Spleen (tissue), 11 donors: Measurements from ENCODE around the gene AFAP1L2. TPM values are rescaled to one million over a fixed set of nuclear protein-coding genes. Genes with fewer than 3 reads are reported as not detected.

ENCODE experiments used
- DNase-seq: peaks from one replicate; pipeline ENCODE4 v3.0.0-alpha.2; 2020
- H3K27ac ChIP-seq, 8 donors: fragments of 200-600 bp; sonication (generic) in 7 of 8; 1 replicate in 4 of 8; 2 replicates in 4 of 8; pipeline versions ENCODE4 v1.5.0 to v1.8.0; 2016 to 2021; ENCODE audit warnings: inconsistent platforms in 4 of 8, mild to moderate bottlenecking in 4 of 8, moderate library complexity in 1 of 8
- H3K27me3 ChIP-seq, 7 donors: fragments of 200-600 bp; sonication (generic) in 6 of 7; replicated peaks in 1 of 7; 1 replicate in 4 of 7; 2 replicates in 3 of 7; pipeline versions ENCODE4 v1.5.0 to v1.8.0; 2016 to 2021; ENCODE audit warnings: inconsistent platforms in 3 of 7, mild to moderate bottlenecking in 1 of 7
- H3K36me3 ChIP-seq, 6 donors: fragments of 200-600 bp; sonication (generic) in 5 of 6; 1 replicate in 4 of 6; 2 replicates in 2 of 6; pipeline versions ENCODE4 v1.5.0 to v1.8.0; 2016 to 2021; ENCODE audit warnings: inconsistent platforms in 2 of 6
- H3K4me1 ChIP-seq, 6 donors: fragments of 200-600 bp; sonication (generic) in 5 of 6; 1 replicate in 3 of 6; 2 replicates in 3 of 6; pipeline versions ENCODE4 v1.5.0 to v1.8.0; 2016 to 2021; ENCODE audit warnings: inconsistent platforms in 3 of 6
- H3K4me3 ChIP-seq, 8 donors: fragments of 200-600 bp; sonication (generic) in 7 of 8; 1 replicate in 4 of 8; 2 replicates in 4 of 8; pipeline versions ENCODE4 v1.5.0 to v1.8.0; 2016 to 2021; ENCODE audit warnings: inconsistent platforms in 4 of 8, mild to moderate bottlenecking in 4 of 8, moderate library complexity in 2 of 8
- H3K9me3 ChIP-seq, 8 donors: fragments of 200-600 bp; sonication (generic) in 7 of 8; 1 replicate in 4 of 8; 2 replicates in 4 of 8; pipeline versions ENCODE4 v1.5.0 to v1.8.0; 2016 to 2021; ENCODE audit warnings: inconsistent platforms in 4 of 8
- POLR2A ChIP-seq, 3 donors: fragments of 450-650 bp; IDR thresholded peaks; one replicate each; pipeline ENCODE4 v1.5.1; 2017; ENCODE audit warnings: antibody characterized with exemption in 3 of 3, mild to moderate bottlenecking in 1 of 3
- POLR2AphosphoS5 ChIP-seq, 3 donors: sonication (generic); formaldehyde crosslinking; IDR thresholded peaks; one replicate each; pipeline ENCODE4 v1.5.1; 2017; ENCODE audit warnings: antibody characterized with exemption in 3 of 3
- WGBS, 5 donors: extraction: QIAGEN DNeasy Blood & Tissue Kit in 3 of 5; methylation state at CpG; one replicate each; pipeline versions ENCODE4 v1.1.5 to v1.1.7; 2013 to 2018; 5-methylcytosine and 5-hydroxymethylcytosine counted together
- intact Hi-C: fragments of 100-400 bp; cut with DNase I; formaldehyde crosslinking; loops from one replicate; pipeline ENCODE4 v1.15.0; 2023; ENCODE audit warnings: low total_unique reads
- polyA plus RNA-seq, 3 donors: library from polyadenylated mRNA; stranded (reverse); fragments of 200-250 nt; gene quantifications; one replicate each; pipeline ENCODE4 v1.2.1, GENCODE V29; 2013
- total RNA-seq, 7 donors: library from RNA; depleted of rRNA in 3 of 7; stranded (reverse); fragments of >200 nt in 3 of 7; fragmentation: NEBNext Ultra II Directional in 4 of 7; extraction: Animal tissue kit (Norgen Biotek cat#: 25700) in 4 of 7; gene quantifications; one replicate each; pipeline versions ENCODE4 v1.1.0 to v1.2.1, GENCODE V29; 2016 to 2021
- TF ChIP-seq, protein P1 (sequence below), 11 experiments: fragments of 200-600 bp in 7 of 11; fragments of 450-650 bp in 4 of 11; sonication (generic) in 4 of 11; IDR thresholded peaks in 8 of 11; conservative IDR thresholded peaks in 3 of 11; 1 replicate in 7 of 11; 2 replicates in 4 of 11; pipeline versions ENCODE4 v1.4.0 to v1.8.0; 2016 to 2021; ENCODE audit warnings: antibody characterized with exemption in 11 of 11, inconsistent platforms in 4 of 11, mild to moderate bottlenecking in 1 of 11
- donor health status: healthy with polysubstance abuse.
- donor health status: DM: no; HTN: no; CAD: no; lungs with moderate emphysema.
- donor health status: DM: no; HTN: no; CAD: no.
- donor health status: Bipolar disorder and iron deficiency.
- donor health status: healthy.
- donor health status: DM: no; HTN: no; CAD: no.
- donor health status: DM: yes; HTN: yes; CAD: no.

AFAP1L2 gene
- total and polyA plus RNA-seq, 10 donors = 18.3 to 273 (median 180) TPM

GRCh38 chr10:114373631-114374030 is 30.7 kb downstream of the AFAP1L2 start:
- WGBS, 5 donors = 54 to 67% (median 60%) methylated on average over 6 of the region's 6 CpGs
- peaks cover 0 to 4% (median 0%) of the 10 kb centered on the region in 6 donors for H3K36me3 ChIP-seq
- no peak overlapping the region for H3K4me3 ChIP-seq
- intact Hi-C loops = no loop called here
- H3K4me1 ChIP-seq = peaks cover 4 to 80% (median 50%) of the 10 kb centered on the region in 6 donors
- DNase-seq = no peak
- H3K27ac ChIP-seq = peak overlapping the region; percentile 27 to 79 (median 71)
- H3K27me3 ChIP-seq = no peaks in the 10 kb centered on the region
- TF ChIP-seq POLR2AphosphoS5 (IDR thresholded peaks at IDR 0.05) (no peak), POLR2A (IDR thresholded peaks at IDR 0.05) (no peak)
- TF ChIP-seq, protein P1, sequence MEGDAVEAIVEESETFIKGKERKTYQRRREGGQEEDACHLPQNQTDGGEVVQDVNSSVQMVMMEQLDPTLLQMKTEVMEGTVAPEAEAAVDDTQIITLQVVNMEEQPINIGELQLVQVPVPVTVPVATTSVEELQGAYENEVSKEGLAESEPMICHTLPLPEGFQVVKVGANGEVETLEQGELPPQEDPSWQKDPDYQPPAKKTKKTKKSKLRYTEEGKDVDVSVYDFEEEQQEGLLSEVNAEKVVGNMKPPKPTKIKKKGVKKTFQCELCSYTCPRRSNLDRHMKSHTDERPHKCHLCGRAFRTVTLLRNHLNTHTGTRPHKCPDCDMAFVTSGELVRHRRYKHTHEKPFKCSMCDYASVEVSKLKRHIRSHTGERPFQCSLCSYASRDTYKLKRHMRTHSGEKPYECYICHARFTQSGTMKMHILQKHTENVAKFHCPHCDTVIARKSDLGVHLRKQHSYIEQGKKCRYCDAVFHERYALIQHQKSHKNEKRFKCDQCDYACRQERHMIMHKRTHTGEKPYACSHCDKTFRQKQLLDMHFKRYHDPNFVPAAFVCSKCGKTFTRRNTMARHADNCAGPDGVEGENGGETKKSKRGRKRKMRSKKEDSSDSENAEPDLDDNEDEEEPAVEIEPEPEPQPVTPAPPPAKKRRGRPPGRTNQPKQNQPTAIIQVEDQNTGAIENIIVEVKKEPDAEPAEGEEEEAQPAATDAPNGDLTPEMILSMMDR (IDR thresholded peaks at IDR 0.05 in 8 of 11, conservative IDR thresholded peaks at IDR 0.05 in 3 of 11) = no peak
- H3K9me3 ChIP-seq = no peaks in the 10 kb centered on the region

GRCh38 chr10:114372995-114373394 is 31.3 kb downstream of the AFAP1L2 start:
- intact Hi-C loops = no loop called here
- no peak for DNase-seq
- Histone ChIP-seq H3K27me3 (no peaks in the 10 kb centered on the region), H3K27ac (peak overlapping the region in 7 of 8 donors; percentile 40 to 79 (median 75)), H3K9me3 (no peaks in the 10 kb centered on the region), H3K4me1 (peaks cover 4 to 75% (median 52%) of the 10 kb centered on the region in 6 donors), H3K4me3 (no peak overlapping the region), H3K36me3 (peaks cover 0 to 1% (median 0%) of the 10 kb centered on the region in 6 donors)
- TF ChIP-seq POLR2A (IDR thresholded peaks at IDR 0.05) (no peak), POLR2AphosphoS5 (IDR thresholded peaks at IDR 0.05) (no peak)
- TF ChIP-seq, protein P1 (IDR thresholded peaks at IDR 0.05 in 8 of 11, conservative IDR thresholded peaks at IDR 0.05 in 3 of 11) = no peak
- 53 to 71% (median 69%) methylated on average over 5 of the region's 5 CpGs for WGBS, 5 donors

DNA sequence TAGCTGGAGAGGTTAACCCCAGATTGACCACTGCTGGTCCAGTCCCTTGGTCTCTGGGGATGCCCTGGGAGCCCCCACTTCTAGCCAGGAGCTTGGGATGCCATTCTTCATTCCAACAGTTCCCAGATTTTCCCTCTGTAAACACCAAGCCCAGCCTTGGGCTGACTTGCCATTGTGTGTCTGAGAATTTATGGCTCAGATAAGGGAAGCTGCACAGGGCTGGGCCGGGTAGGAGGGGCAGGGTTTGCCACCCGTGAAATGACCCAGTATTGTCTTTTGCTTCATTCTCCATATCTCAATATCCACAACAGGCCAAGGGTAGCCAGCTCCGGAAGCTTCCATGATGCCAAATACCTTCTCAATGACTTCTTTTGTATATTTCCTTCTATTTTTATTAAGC is 32.1 kb downstream of the AFAP1L2 start:
- WGBS, 5 donors = 58 to 70% (median 60%) methylated on average over 3 of the region's 3 CpGs
- Histone ChIP-seq H3K9me3 (no peaks in the 10 kb centered on the region), H3K27ac (peak overlapping the region in 7 of 8 donors; percentile 57 to 82 (median 75)), H3K4me3 (no peak overlapping the region), H3K4me1 (peaks cover 4 to 77% (median 52%) of the 10 kb centered on the region in 6 donors), H3K27me3 (no peaks in the 10 kb centered on the region), H3K36me3 (no peaks in the 10 kb centered on the region)
- DNase-seq = no peak
- peak in 2 of 3 donors; percentile 57 to 76 for TF ChIP-seq POLR2AphosphoS5 (IDR thresholded peaks at IDR 0.05)
- no peak for TF ChIP-seq POLR2A (IDR thresholded peaks at IDR 0.05)
- TF ChIP-seq, protein P1 (IDR thresholded peaks at IDR 0.05 in 8 of 11, conservative IDR thresholded peaks at IDR 0.05 in 3 of 11) = no peak
- intact Hi-C loops = no loop called here

- Histone ChIP-seq H3K4me3 (no peak overlapping the region), H3K9me3 (no peaks in the 10 kb centered on the region), H3K4me1 (peaks cover 1 to 78% (median 50%) of the 10 kb centered on the region in 6 donors), H3K27me3 (no peaks in the 10 kb centered on the region), H3K36me3 (no peaks in the 10 kb centered on the region), H3K27ac (peak overlapping the region in 7 of 8 donors; percentile 7 to 82 (median 70))
- 79 to 90% (median 84%) methylated on average over 5 of the region's 5 CpGs for WGBS, 5 donors
- intact Hi-C loops = no loop called here
- TF ChIP-seq POLR2AphosphoS5 (IDR thresholded peaks at IDR 0.05) (no peak), POLR2A (IDR thresholded peaks at IDR 0.05) (no peak)
- TF ChIP-seq, protein P1 (IDR thresholded peaks at IDR 0.05 in 8 of 11, conservative IDR thresholded peaks at IDR 0.05 in 3 of 11) = no peak
- no peak for DNase-seq
These were observed 33.3 kb downstream of the AFAP1L2 start for GRCh38 chr10:114370966-114371365.
